Mucosa of gallbladder (tissue), 1 donor: ENCODE measurements around the gene NOP56. TPM values are rescaled to one million over a fixed set of nuclear protein-coding genes. Genes with fewer than 3 reads are reported as not detected.

Experiments
- DNase-seq: peaks from one replicate; pipeline ENCODE4 v3.0.0-alpha.2; 2020; ENCODE audit warnings: low spot score
- total RNA-seq: library from RNA; stranded (reverse); gene quantifications from one replicate; pipeline ENCODE4 v1.2.1, GENCODE V29; 2021
- donor health status: DM: no; HTN: no; CAD: no.

NOP56 gene
- total RNA-seq, 1 donor from 2014 or later: 82.9 TPM

DNA sequence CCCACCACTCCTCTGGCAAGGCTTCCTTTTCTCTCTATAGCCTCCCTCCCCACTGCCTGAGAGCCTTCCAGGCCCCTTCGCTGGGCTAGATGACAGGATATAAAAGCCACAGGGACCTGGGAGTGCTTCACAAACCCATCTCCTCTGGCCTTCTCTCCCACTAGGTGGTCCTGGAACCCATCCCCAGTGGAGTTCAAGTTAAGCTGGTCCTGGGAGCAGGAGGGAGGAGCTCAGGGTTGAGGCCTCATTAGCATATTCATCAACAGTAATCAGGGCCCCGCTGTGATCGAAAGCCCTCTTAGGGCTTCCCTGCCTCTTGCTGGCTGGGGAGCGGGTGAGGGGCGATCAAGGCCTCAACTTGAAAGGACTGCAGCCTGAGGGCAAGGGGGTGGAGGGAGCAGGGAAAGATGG, 49.2 kb downstream of the NOP56 start:
- DNase-seq: peak; percentile 7

GRCh38 chr20:2703716-2704475, 51.5 kb downstream of the NOP56 start:
- DNase-seq: peak; percentile 7

- DNase-seq: peak; percentile 3
These were observed 53.7 kb downstream of the NOP56 start for GRCh38 chr20:2705931-2706645.

- DNase-seq: peak; percentile 7
These were observed 54.4 kb downstream of the NOP56 start for GRCh38 chr20:2706688-2707352.

DNA sequence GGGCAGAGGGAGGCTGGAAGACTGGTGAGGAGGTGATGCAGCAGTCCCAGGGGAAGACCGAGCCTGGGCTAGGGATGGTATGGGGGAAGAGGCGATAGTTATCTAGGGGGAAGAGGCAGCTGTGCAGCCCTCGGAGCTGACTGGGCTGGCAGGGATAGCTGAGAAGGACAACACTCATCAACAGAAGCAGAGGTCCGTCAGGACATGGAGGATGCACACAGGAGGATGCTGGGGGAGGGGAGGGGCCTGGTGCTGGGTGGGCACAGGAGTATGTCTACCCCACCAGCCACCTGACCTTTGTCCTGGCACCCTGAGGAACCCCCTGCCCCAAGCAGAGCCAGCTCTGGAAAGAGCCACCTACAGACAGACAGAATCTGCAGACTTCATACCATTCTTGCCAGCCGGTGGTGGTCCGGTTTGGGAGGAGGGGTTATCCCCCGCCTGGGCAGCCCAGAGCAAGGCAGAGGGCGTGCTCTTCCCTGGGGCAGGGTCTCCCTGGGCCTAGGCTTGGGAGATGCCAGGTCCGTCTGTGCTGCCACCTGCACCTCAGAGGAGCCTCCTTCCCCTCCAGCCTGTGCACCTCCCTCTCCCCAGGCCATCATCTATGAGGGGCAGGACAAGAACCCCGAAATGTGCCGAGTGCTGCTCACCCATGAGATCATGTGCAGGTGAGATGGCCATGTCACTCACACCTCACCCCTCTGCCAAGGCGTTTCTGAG, 55.1 kb downstream of the NOP56 start:
- DNase-seq: peak; percentile 7

Other genes with a start within 250 kb of the NOP56 start
- 85.8 TPM for gene SNRPB, start 181.8 kb upstream of the NOP56 start, total RNA-seq
- gene ZNF343, start 143.7 kb upstream of the NOP56 start, total RNA-seq: 12.3 TPM
- 0.12 TPM for gene TMC2, start 116.1 kb upstream of the NOP56 start, total RNA-seq
- gene IDH3B, start 11.6 kb downstream of the NOP56 start, total RNA-seq: 81.0 TPM
- 12.7 TPM for gene EBF4, start 40.1 kb downstream of the NOP56 start, total RNA-seq
- 6.8 TPM for gene CPXM1, start 148.0 kb downstream of the NOP56 start, total RNA-seq
- gene C20orf141, start 162.4 kb downstream of the NOP56 start, total RNA-seq: not detected
- not detected for gene TMEM239, start 163.7 kb downstream of the NOP56 start, total RNA-seq
- gene PCED1A, start 188.0 kb downstream of the NOP56 start, total RNA-seq: 48.8 TPM
- 43.2 TPM for gene VPS16, start 188.1 kb downstream of the NOP56 start, total RNA-seq
- gene PTPRA, start 220.8 kb downstream of the NOP56 start, total RNA-seq: 57.5 TPM